ENCODE data around the gene MEIG1. TPM values are rescaled to one million over a fixed set of nuclear protein-coding genes. Genes with fewer than 3 reads are reported as not detected.

Gene MEIG1
- total RNA-seq, 1 experiment from 2014 or later = 1.6 TPM

DNA sequence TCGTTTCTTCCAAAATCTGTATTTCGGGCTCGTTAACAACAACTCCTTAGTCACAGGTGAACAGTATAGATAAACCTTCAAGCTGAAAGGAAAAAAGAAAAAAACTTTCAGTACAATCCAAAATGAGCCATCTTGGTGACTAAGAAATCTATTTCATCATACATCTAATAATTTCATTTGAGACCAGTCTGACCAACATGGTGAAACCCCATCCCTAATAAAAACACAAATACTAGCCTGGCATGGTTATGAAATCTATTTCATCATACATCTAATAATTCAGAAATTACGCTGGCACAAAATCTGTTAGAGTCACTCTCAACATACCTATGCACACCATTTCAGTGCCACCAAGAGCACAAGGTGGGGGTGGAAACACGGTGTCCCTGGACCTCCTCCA is 14.1 kb upstream of the MEIG1 start:
- H3K36me3 ChIP-seq (ENCODE audit: low read depth, low read length) = no peaks in the 10 kb centered on the region
- no peaks in the 10 kb centered on the region for H3K9me2 ChIP-seq (replicated peaks; ENCODE audit: low read length)
- no peak overlapping the region for H3K27ac ChIP-seq (ENCODE audit: low read length)
- H4K20me1 ChIP-seq (ENCODE audit: low read length) = no peaks in the 10 kb centered on the region
- H3K4me3 ChIP-seq (ENCODE audit: low read length) = no peak overlapping the region
- no peaks in the 10 kb centered on the region for H3F3A ChIP-seq (ENCODE audit: low read length, unreplicated experiment)
- TF ChIP-seq EZH2 (IDR thresholded peaks at IDR 0.05; ENCODE audit: low read length, unreplicated experiment) (no peak), CTCF (conservative IDR thresholded peaks at IDR 0.05; ENCODE audit: low read depth, low read length) (no peak), EZH2phosphoT487 (IDR thresholded peaks at IDR 0.05; ENCODE audit: borderline replicate concordance, low read length) (no peak)
- ChIA-PET CTCF (no interaction called here), POLR2A (ENCODE audit: unreplicated experiment) (no interaction called here)
- ATAC-seq (no peak), DNase-seq (peak; percentile 3)
- H3K9me3 ChIP-seq (ENCODE audit: low read length) = no peaks in the 10 kb centered on the region
- H2AFZ ChIP-seq (ENCODE audit: low read length) = no peak overlapping the region
- no peak overlapping the region for H3K9ac ChIP-seq (ENCODE audit: low read length)
- H3K4me1 ChIP-seq (ENCODE audit: insufficient read depth, low read length) = no peaks in the 10 kb centered on the region
- H3K27me3 ChIP-seq (ENCODE audit: low read length) = no peaks in the 10 kb centered on the region
- H3K4me2 ChIP-seq (ENCODE audit: low read length) = no peak overlapping the region
- intact Hi-C loops (cut with micrococcal nuclease) = no loop called here
- no TSS peak for BruUV-seq (replicated peaks)
- 0 out of 2 replicates have a peak, but pooled peaks cover 4% of the 10 kb centered on the region for H3K79me2 ChIP-seq (ENCODE audit: low read length)

GRCh38 chr10:14947268-14947667 is 11.9 kb upstream of the MEIG1 start:
- Histone ChIP-seq H3K27me3 (ENCODE audit: low read length) (no peaks in the 10 kb centered on the region), H3K4me2 (ENCODE audit: low read length) (no peak overlapping the region), H3K9me2 (replicated peaks; ENCODE audit: low read length) (no peaks in the 10 kb centered on the region), H3K9me3 (ENCODE audit: low read length) (no peaks in the 10 kb centered on the region), H3K79me2 (ENCODE audit: low read length) (peaks cover 25% of the 10 kb centered on the region), H3K9ac (ENCODE audit: low read length) (no peak overlapping the region), H3F3A (ENCODE audit: low read length, unreplicated experiment) (no peaks in the 10 kb centered on the region), H3K36me3 (ENCODE audit: low read depth, low read length) (no peaks in the 10 kb centered on the region), H4K20me1 (ENCODE audit: low read length) (no peaks in the 10 kb centered on the region), H3K27ac (ENCODE audit: low read length) (no peak overlapping the region), H3K4me3 (ENCODE audit: low read length) (no peak overlapping the region), H3K4me1 (ENCODE audit: insufficient read depth, low read length) (no peaks in the 10 kb centered on the region), H2AFZ (ENCODE audit: low read length) (no peak overlapping the region)
- CTCF ChIA-PET = no interaction called here
- intact Hi-C loops (cut with micrococcal nuclease) = no loop called here
- POLR2A ChIA-PET (ENCODE audit: unreplicated experiment) = no interaction called here
- BruUV-seq (replicated peaks) = no TSS peak
- ATAC-seq (no peak), DNase-seq (no peak)
- no peak for TF ChIP-seq EZH2 (IDR thresholded peaks at IDR 0.05; ENCODE audit: low read length, unreplicated experiment)
- no peak for TF ChIP-seq CTCF (conservative IDR thresholded peaks at IDR 0.05; ENCODE audit: low read depth, low read length)
- TF ChIP-seq EZH2phosphoT487 (IDR thresholded peaks at IDR 0.05; ENCODE audit: borderline replicate concordance, low read length) = no peak

DNA sequence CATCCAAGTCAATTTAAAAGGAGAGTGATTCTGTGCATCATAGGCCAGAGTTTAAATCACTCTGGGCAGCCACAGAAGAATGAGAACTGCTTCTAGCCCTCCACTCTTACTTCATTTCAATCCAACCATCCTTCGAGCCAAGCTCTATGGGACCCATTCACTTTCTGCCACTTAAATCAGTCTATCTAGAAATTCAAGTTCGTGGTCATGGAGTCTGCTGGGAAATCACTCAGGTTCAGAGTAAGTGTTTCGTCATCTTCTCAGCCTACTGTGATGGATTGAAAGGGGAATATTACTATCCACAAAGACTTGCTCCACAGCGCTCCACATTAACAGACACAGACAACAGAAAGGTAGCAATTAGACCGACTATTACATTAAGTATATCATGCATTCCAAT is 9.9 kb upstream of the MEIG1 start:
- ChIA-PET CTCF (no interaction called here), POLR2A (ENCODE audit: unreplicated experiment) (no interaction called here)
- intact Hi-C loops (cut with micrococcal nuclease) = no loop called here
- H3K79me2 ChIP-seq (ENCODE audit: low read length) = peaks cover 40% of the 10 kb centered on the region
- no peak overlapping the region for H3K27ac ChIP-seq (ENCODE audit: low read length)
- DNase-seq (no peak), ATAC-seq (no peak)
- H3F3A ChIP-seq (ENCODE audit: low read length, unreplicated experiment) = no peaks in the 10 kb centered on the region
- H4K20me1 ChIP-seq (ENCODE audit: low read length) = no peaks in the 10 kb centered on the region
- TF ChIP-seq EZH2 (IDR thresholded peaks at IDR 0.05; ENCODE audit: low read length, unreplicated experiment) = no peak
- no peak for TF ChIP-seq EZH2phosphoT487 (IDR thresholded peaks at IDR 0.05; ENCODE audit: borderline replicate concordance, low read length)
- no peak for TF ChIP-seq CTCF (conservative IDR thresholded peaks at IDR 0.05; ENCODE audit: low read depth, low read length)
- H3K9ac ChIP-seq (ENCODE audit: low read length) = no peak overlapping the region
- no peak overlapping the region for H3K4me3 ChIP-seq (ENCODE audit: low read length)
- no peak overlapping the region for H2AFZ ChIP-seq (ENCODE audit: low read length)
- peaks cover 5% of the 10 kb centered on the region; the same call in 1 of the 2 replicates for H3K4me1 ChIP-seq (ENCODE audit: insufficient read depth, low read length)
- no peaks in the 10 kb centered on the region for H3K27me3 ChIP-seq (ENCODE audit: low read length)
- H3K9me3 ChIP-seq (ENCODE audit: low read length) = no peaks in the 10 kb centered on the region
- BruUV-seq (replicated peaks) = no TSS peak
- H3K4me2 ChIP-seq (ENCODE audit: low read length) = no peak overlapping the region
- H3K36me3 ChIP-seq (ENCODE audit: low read depth, low read length) = no peaks in the 10 kb centered on the region
- no peaks in the 10 kb centered on the region for H3K9me2 ChIP-seq (replicated peaks; ENCODE audit: low read length)

Measured in PC-3 (cell line).